HUDEP-2 (cell line): ENCODE data around the gene CSTB.

ENCODE experiments used
- DNase-seq, 76 experiments: peaks; one replicate each; lab custom pipeline; 2025; ENCODE audit not compliant: unreplicated experiment in 76 of 76; lab: John Stamatoyannopoulos, UW

The CSTB gene

GRCh38 chr21:43811262-43812105, 35.4 kb upstream of the CSTB start:
- DNase-seq: no peak

GRCh38 chr21:43810505-43811261, 34.6 kb upstream of the CSTB start:
- peak in 75 of 76 experiments; percentile 44 to 98 (median 90) for DNase-seq

GRCh38 chr21:43809853-43810504, 33.9 kb upstream of the CSTB start:
- no peak for DNase-seq

- DNase-seq: no peak
Observed at GRCh38 chr21:43809346-43809799, 33.3 kb upstream of the CSTB start.

- no peak for DNase-seq
Observed at GRCh38 chr21:43808832-43809251, 32.7 kb upstream of the CSTB start.

- peak in 8 of 76 experiments; percentile 30 to 51 (median 46) for DNase-seq
Observed at GRCh38 chr21:43808367-43808766, 32.3 kb upstream of the CSTB start.

GRCh38 chr21:43806017-43806710, 30.1 kb upstream of the CSTB start:
- no peak for DNase-seq

- no peak for DNase-seq
Observed at GRCh38 chr21:43805275-43805800, 29.2 kb upstream of the CSTB start.

- DNase-seq: no peak
Observed at GRCh38 chr21:43803558-43804300, 27.6 kb upstream of the CSTB start.

GRCh38 chr21:43802713-43803313, 26.7 kb upstream of the CSTB start:
- DNase-seq: no peak

- no peak for DNase-seq
Observed at GRCh38 chr21:43801006-43801783, 25.1 kb upstream of the CSTB start.

- no peak for DNase-seq
Observed at GRCh38 chr21:43800566-43800965, 24.5 kb upstream of the CSTB start.

GRCh38 chr21:43800124-43800523, 24.0 kb upstream of the CSTB start:
- no peak for DNase-seq

GRCh38 chr21:43799301-43799840, 23.3 kb upstream of the CSTB start:
- no peak for DNase-seq

- no peak for DNase-seq
Observed at GRCh38 chr21:43797925-43798715, 22.0 kb upstream of the CSTB start.

- no peak for DNase-seq
Observed at GRCh38 chr21:43797415-43797814, 21.3 kb upstream of the CSTB start.

- no peak for DNase-seq
Observed at GRCh38 chr21:43794857-43795256, 18.7 kb upstream of the CSTB start.
